T-helper 17 cell (primary cell): ENCODE measurements around the gene NOSIP. TPM values are rescaled to one million over a fixed set of nuclear protein-coding genes. Genes with fewer than 3 reads are reported as not detected.

Experiments
- ATAC-seq: fragments of 150-1000 bp; cut with Tn5 transposase; 2 replicates; pipeline ENCODE4 v1.10.0; 2021; ENCODE audit warnings: mild to moderate bottlenecking, moderate library complexity
- DNase-seq, 3 donors: peaks; one replicate each; pipeline versions ENCODE4 v3.0.0 to v3.0.0-alpha.2; 2020 to 2021
- H3K9me3 ChIP-seq: one replicate; pipeline ENCODE4 v1.7.0; 2013; ENCODE audit warnings: low read length, mild to moderate bottlenecking; ENCODE audit not compliant: control insufficient read depth, poor library complexity, severe bottlenecking
- H3K27ac Mint-ChIP-seq: one replicate; pipeline ENCODE4 v1.8.0; 2022; ENCODE audit warnings: mild to moderate bottlenecking, moderate library complexity, mixed read lengths
- H3K27me3 Mint-ChIP-seq: one replicate; pipeline ENCODE4 v1.8.0; 2022; ENCODE audit warnings: mixed read lengths
- H3K36me3 Mint-ChIP-seq: one replicate; pipeline ENCODE4 v1.8.0; 2022; ENCODE audit warnings: low read depth, mixed read lengths
- H3K4me1 Mint-ChIP-seq: one replicate; pipeline ENCODE4 v1.8.0; 2022; ENCODE audit warnings: mild to moderate bottlenecking, mixed read lengths
- H3K4me3 Mint-ChIP-seq: one replicate; pipeline ENCODE4 v1.8.0; 2022; ENCODE audit warnings: mild to moderate bottlenecking, moderate library complexity, mixed read lengths
- total RNA-seq, 4 donors: library from RNA in 2 of 4; stranded (reverse) in 2 of 4; gene quantifications; one replicate each; pipeline ENCODE4 v1.2.3 and lab custom pipeline; 2022 to 2026

Gene NOSIP
- total RNA-seq, 2 donors from 2014 or later: 161 to 195 TPM

- DNase-seq (no peak), ATAC-seq (no peak)
- H3K27ac Mint-ChIP-seq: peak overlapping the region; percentile 85
- H3K36me3 Mint-ChIP-seq: no peaks in the 10 kb centered on the region
- peak overlapping the region; percentile 89 for H3K4me3 Mint-ChIP-seq
- H3K9me3 ChIP-seq: no peaks in the 10 kb centered on the region
- H3K27me3 Mint-ChIP-seq: no peaks in the 10 kb centered on the region
- H3K4me1 Mint-ChIP-seq: peaks cover 26% of the 10 kb centered on the region
These were observed 66.6 kb downstream of the NOSIP start for GRCh38 chr19:49513746-49514118.

GRCh38 chr19:49512970-49513745 is 67.2 kb downstream of the NOSIP start:
- ATAC-seq (peak; percentile 70), DNase-seq (no peak)
- no peaks in the 10 kb centered on the region for H3K9me3 ChIP-seq
- peak overlapping the region; percentile 85 for H3K27ac Mint-ChIP-seq
- H3K36me3 Mint-ChIP-seq: no peaks in the 10 kb centered on the region
- peaks cover 27% of the 10 kb centered on the region for H3K4me1 Mint-ChIP-seq
- no peaks in the 10 kb centered on the region for H3K27me3 Mint-ChIP-seq
- H3K4me3 Mint-ChIP-seq: peak overlapping the region; percentile 89

- no peaks in the 10 kb centered on the region for H3K9me3 ChIP-seq
- Mint-ChIP-seq H3K27me3 (no peaks in the 10 kb centered on the region), H3K4me1 (peaks cover 27% of the 10 kb centered on the region), H3K27ac (no peak overlapping the region), H3K4me3 (no peak overlapping the region), H3K36me3 (no peaks in the 10 kb centered on the region)
- DNase-seq: no peak
- no peak for ATAC-seq
These were observed 72.4 kb downstream of the NOSIP start for GRCh38 chr19:49507803-49508494.

GRCh38 chr19:49506575-49507105 is 73.7 kb downstream of the NOSIP start:
- no peaks in the 10 kb centered on the region for H3K27me3 Mint-ChIP-seq
- no peaks in the 10 kb centered on the region for H3K9me3 ChIP-seq
- ATAC-seq (peak; percentile 84), DNase-seq (peak; percentile 55 to 74 (median 68))
- no peak overlapping the region for H3K27ac Mint-ChIP-seq
- peak overlapping the region; percentile 41 for H3K4me3 Mint-ChIP-seq
- no peaks in the 10 kb centered on the region for H3K36me3 Mint-ChIP-seq
- H3K4me1 Mint-ChIP-seq: peaks cover 23% of the 10 kb centered on the region

Other genes starting within 250 kb of the NOSIP start
- gene CD37, start 245.2 kb downstream of the NOSIP start, total RNA-seq: 100 to 1,000 TPM; 288 to 373 TPM
- gene TEAD2, start 218.1 kb downstream of the NOSIP start, total RNA-seq: under 1 TPM in 1 of 2 donors, not detected in 1; 0.17 TPM
- gene DKKL1, start 216.7 kb downstream of the NOSIP start, total RNA-seq: not detected
- gene KASH5, start 192.3 kb downstream of the NOSIP start, total RNA-seq: under 1 TPM in 1 of 2 donors, not detected in 1; 0.86 TPM
- not detected for gene PTH2, start 157.1 kb downstream of the NOSIP start, total RNA-seq
- gene GFY, start 155.2 kb downstream of the NOSIP start, total RNA-seq: not detected
- gene SLC17A7, start 139.0 kb downstream of the NOSIP start, total RNA-seq: not detected
- 100 to 1,000 TPM; 147 to 150 TPM for gene PIH1D1, start 128.7 kb downstream of the NOSIP start, total RNA-seq
- 10 to 100 TPM; 34.8 to 38.0 TPM for gene ALDH16A1, start 127.3 kb downstream of the NOSIP start, total RNA-seq
- gene FLT3LG, start 106.3 kb downstream of the NOSIP start, total RNA-seq: 100 to 1,000 TPM; 349 to 455 TPM
- 1,000 to 10,000 TPM; 5,253 to 5,291 TPM for gene RPL13A, start 92.9 kb downstream of the NOSIP start, total RNA-seq
- 1,000 to 10,000 TPM; 2,538 to 2,634 TPM for gene RPS11, start 84.1 kb downstream of the NOSIP start, total RNA-seq
- gene FCGRT, start 67.9 kb downstream of the NOSIP start, total RNA-seq: 10 to 100 TPM; 18.7 to 24.6 TPM
- gene RCN3, start 52.6 kb downstream of the NOSIP start, total RNA-seq: 1 to 10 TPM in 1 of 2 donors, under 1 TPM in 1; 0.97 to 1.3 TPM
- gene PRRG2, start 760 bp upstream of the NOSIP start, total RNA-seq: 1 to 10 TPM; 1.1 to 1.3 TPM
- gene PRR12, start 10.6 kb upstream of the NOSIP start, total RNA-seq: 10 to 100 TPM; 44.6 to 50.7 TPM
- 1 to 10 TPM; 6.6 to 9.1 TPM for gene RRAS, start 59.6 kb upstream of the NOSIP start, total RNA-seq
- gene SCAF1, start 61.7 kb upstream of the NOSIP start, total RNA-seq: 10 to 100 TPM; 34.1 to 36.3 TPM
- gene IRF3, start 85.3 kb upstream of the NOSIP start, total RNA-seq: 100 to 1,000 TPM; 162 to 181 TPM
- 10 to 100 TPM; 10.2 to 15.6 TPM for gene BCL2L12, start 85.4 kb upstream of the NOSIP start, total RNA-seq
- gene PRMT1, start 96.7 kb upstream of the NOSIP start, total RNA-seq: 10 to 100 TPM; 83.9 to 97.7 TPM
- 1 to 10 TPM; 2.8 to 2.9 TPM for gene ADM5, start 109.0 kb upstream of the NOSIP start, total RNA-seq
- 1 to 10 TPM in 1 of 2 donors, under 1 TPM in 1; 0.31 to 1.0 TPM for gene CPT1C, start 110.6 kb upstream of the NOSIP start, total RNA-seq
- 1 to 10 TPM in 1 of 2 donors, under 1 TPM in 1; 0.87 to 1.9 TPM for gene TSKS, start 182.8 kb upstream of the NOSIP start, total RNA-seq
- 10 to 100 TPM; 43.3 to 51.5 TPM for gene AP2A1, start 186.4 kb upstream of the NOSIP start, total RNA-seq
- 10 to 100 TPM; 29.4 to 30.7 TPM for gene FUZ, start 232.7 kb upstream of the NOSIP start, total RNA-seq
- gene MED25, start 237.7 kb upstream of the NOSIP start, total RNA-seq: 100 to 1,000 TPM in 1 of 2 donors, 10 to 100 TPM in 1; 94.8 to 108 TPM